ENCODE results near the gene TMEM59L. TPM values are rescaled to one million over a fixed set of nuclear protein-coding genes. Genes with fewer than 3 reads are reported as not detected.
A peak's percentile ranks its signal among the peaks of the same experiment; 100 is the strongest.

The TMEM59L gene
- total RNA-seq, 3 donors from 2014 or later (not counting 1 experiment from before 2014, with no cell fraction given): not detected

DNA sequence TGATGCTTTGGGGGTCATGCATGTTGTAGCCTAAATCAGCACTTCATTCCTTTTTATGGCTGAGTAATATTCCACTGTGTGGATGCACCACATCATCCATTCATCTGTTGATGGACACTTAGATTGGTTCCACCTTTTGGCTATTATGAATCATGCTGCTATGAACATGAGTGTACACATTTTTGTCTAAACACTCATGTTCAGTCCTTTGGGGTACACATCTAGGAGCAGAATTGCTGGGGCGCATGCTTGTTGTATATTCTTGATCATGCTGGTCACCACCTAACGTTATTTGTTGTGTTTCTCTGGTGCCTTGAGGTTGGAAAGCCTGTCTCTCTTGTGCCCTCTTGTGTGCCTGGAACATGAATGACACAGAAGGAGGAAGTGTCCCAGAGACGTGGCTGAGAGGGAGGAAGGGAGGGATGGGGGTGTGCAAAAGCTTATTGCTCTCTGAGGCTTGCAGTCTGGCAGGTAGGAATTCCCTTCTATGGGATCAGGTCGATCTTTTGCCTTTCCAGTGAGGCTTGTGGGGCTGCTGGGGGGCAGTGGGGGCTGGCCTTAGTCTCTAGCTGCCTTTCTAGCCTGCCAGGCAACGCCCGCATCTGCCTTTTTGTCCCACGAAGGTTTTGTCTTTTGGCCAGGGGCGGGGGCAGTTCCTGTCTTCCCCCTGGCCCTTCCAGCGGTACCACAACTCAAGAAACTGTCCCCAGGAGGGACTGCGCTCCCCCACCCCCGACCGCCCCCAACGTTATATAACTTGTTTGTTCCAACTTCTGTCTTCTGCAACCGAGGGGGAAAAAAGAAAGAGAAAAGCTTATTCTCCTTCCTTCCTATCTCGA, 31.7 kb downstream of the TMEM59L start:
- peak in 1 of 3 donors; percentile 43 for ATAC-seq
- H3K4me1 ChIP-seq (ENCODE audit: control insufficient read depth, insufficient read depth, low read length): peaks cover 22% of the 10 kb centered on the region
- no peaks in the 10 kb centered on the region for H3K36me3 ChIP-seq (ENCODE audit: control insufficient read depth, insufficient read depth, low read length)
- no peak for DNase-seq
- H3K4me3 Mint-ChIP-seq: no peak overlapping the region
- 33% methylated on average over 12 of the region's 15 CpGs for WGBS (ENCODE audit: insufficient coverage)
- H3K36me3 Mint-ChIP-seq: no peaks in the 10 kb centered on the region
- no peaks in the 10 kb centered on the region for H3K27me3 ChIP-seq (ENCODE audit: control insufficient read depth, insufficient read depth, low read length)
- no peaks in the 10 kb centered on the region for H3K9me3 Mint-ChIP-seq
- TF ChIP-seq, protein P1, sequence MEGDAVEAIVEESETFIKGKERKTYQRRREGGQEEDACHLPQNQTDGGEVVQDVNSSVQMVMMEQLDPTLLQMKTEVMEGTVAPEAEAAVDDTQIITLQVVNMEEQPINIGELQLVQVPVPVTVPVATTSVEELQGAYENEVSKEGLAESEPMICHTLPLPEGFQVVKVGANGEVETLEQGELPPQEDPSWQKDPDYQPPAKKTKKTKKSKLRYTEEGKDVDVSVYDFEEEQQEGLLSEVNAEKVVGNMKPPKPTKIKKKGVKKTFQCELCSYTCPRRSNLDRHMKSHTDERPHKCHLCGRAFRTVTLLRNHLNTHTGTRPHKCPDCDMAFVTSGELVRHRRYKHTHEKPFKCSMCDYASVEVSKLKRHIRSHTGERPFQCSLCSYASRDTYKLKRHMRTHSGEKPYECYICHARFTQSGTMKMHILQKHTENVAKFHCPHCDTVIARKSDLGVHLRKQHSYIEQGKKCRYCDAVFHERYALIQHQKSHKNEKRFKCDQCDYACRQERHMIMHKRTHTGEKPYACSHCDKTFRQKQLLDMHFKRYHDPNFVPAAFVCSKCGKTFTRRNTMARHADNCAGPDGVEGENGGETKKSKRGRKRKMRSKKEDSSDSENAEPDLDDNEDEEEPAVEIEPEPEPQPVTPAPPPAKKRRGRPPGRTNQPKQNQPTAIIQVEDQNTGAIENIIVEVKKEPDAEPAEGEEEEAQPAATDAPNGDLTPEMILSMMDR (IDR thresholded peaks at IDR 0.05): no peak
- H3K27ac Mint-ChIP-seq: no peak overlapping the region
- no peaks in the 10 kb centered on the region for H3K9me3 ChIP-seq (ENCODE audit: control insufficient read depth, insufficient read depth, low read length)
- intact Hi-C loops (cut with micrococcal nuclease): no loop called here
- no peaks in the 10 kb centered on the region for H3K27me3 Mint-ChIP-seq (ENCODE audit: low read depth in 2 of 2)
- no peak overlapping the region for H3K27ac ChIP-seq (ENCODE audit: low read length)
- H3K4me1 Mint-ChIP-seq: peaks cover 14 to 20% of the 10 kb centered on the region in 2 donors
- H3K4me3 ChIP-seq (ENCODE audit: low read length): no peak overlapping the region

DNA sequence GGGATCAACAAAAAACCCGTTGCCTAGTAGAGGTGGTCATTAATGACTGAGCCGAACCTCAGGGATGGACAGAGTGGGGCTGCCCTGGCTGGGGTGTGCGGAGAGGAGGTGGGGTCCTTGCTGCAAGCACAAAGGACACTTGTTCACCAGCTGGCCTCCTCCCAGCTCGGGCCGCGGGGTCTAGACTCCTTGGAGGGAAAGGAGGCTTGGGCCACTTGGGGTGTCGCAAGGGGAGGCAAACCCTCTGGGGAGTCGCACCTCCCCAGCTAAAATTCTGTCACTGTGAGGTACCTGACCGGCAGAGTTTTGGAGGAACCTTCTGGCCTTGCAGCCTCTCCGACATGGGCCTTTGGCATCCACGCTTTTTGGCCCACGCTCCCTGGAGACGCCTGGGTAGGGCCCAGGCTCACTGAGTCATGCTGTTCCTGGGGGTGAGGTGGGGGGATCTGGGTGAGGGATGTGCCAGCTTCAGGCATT, 32.4 kb downstream of the TMEM59L start:
- H3K27ac ChIP-seq (ENCODE audit: low read length): no peak overlapping the region
- Mint-ChIP-seq H3K27me3 (ENCODE audit: low read depth in 2 of 2) (no peaks in the 10 kb centered on the region), H3K9me3 (no peaks in the 10 kb centered on the region), H3K4me1 (peaks cover 20 to 27% of the 10 kb centered on the region in 2 donors), H3K4me3 (no peak overlapping the region), H3K36me3 (no peaks in the 10 kb centered on the region), H3K27ac (no peak overlapping the region)
- ATAC-seq: no peak
- H3K27me3 ChIP-seq (ENCODE audit: control insufficient read depth, insufficient read depth, low read length): no peaks in the 10 kb centered on the region
- H3K4me1 ChIP-seq (ENCODE audit: control insufficient read depth, insufficient read depth, low read length): peaks cover 29% of the 10 kb centered on the region
- H3K4me3 ChIP-seq (ENCODE audit: low read length): no peak overlapping the region
- TF ChIP-seq, protein P1 (IDR thresholded peaks at IDR 0.05): no peak
- WGBS (ENCODE audit: insufficient coverage): 71% methylated on average over 13 of the region's 13 CpGs
- DNase-seq: no peak
- no peaks in the 10 kb centered on the region for H3K9me3 ChIP-seq (ENCODE audit: control insufficient read depth, insufficient read depth, low read length)
- H3K36me3 ChIP-seq (ENCODE audit: control insufficient read depth, insufficient read depth, low read length): no peaks in the 10 kb centered on the region
- intact Hi-C loops (cut with micrococcal nuclease): no loop called here

DNA sequence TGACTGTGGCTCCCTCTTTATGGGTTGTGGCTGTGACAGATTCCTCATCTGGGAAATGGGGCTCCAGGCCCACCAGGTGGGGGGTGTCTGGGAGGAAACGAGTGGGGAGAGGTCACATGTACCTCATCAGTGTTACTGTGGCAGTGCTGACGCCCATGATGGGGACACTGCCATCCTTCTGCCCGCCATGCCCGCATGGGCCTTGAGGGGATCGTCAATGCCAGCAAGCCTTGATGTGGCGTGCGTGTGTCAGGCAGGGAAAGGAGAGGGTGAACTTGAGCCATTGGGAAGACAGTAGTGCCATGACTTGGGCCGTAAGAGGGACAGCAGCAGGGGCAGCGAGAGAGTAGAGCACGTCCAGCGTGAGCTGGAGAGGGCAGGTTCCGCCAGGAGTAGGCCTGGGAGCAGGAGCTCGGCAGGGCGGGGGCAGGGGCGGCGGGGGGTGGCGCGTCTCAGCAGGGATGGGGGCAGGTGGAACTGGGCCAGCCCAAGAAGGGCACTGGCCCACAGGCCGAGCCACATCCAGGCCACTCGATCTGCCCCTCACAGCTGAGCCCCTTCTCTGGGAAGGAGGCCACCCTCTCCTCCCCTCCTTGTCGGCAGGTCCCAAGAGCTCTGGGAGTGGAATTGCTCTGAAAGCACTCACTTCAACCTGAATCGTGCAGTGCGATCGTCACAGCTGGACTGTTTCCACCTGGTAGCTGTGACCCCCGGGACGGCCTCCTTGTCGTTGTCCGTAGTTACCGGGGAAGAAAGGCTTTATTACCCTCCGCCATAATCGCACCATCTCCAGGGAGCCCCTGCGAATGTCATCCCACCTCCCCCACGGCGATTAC, 34.1 kb downstream of the TMEM59L start:
- H3K4me3 Mint-ChIP-seq: no peak overlapping the region
- TF ChIP-seq, protein P1 (IDR thresholded peaks at IDR 0.05): no peak
- H3K36me3 Mint-ChIP-seq: no peaks in the 10 kb centered on the region
- Histone ChIP-seq H3K36me3 (ENCODE audit: control insufficient read depth, insufficient read depth, low read length) (no peaks in the 10 kb centered on the region), H3K4me1 (ENCODE audit: control insufficient read depth, insufficient read depth, low read length) (peaks cover 37% of the 10 kb centered on the region), H3K4me3 (ENCODE audit: low read length) (no peak overlapping the region), H3K9me3 (ENCODE audit: control insufficient read depth, insufficient read depth, low read length) (no peaks in the 10 kb centered on the region), H3K27me3 (ENCODE audit: control insufficient read depth, insufficient read depth, low read length) (no peaks in the 10 kb centered on the region), H3K27ac (ENCODE audit: low read length) (no peak overlapping the region)
- H3K4me1 Mint-ChIP-seq: peaks cover 21 to 37% of the 10 kb centered on the region in 2 donors
- H3K27me3 Mint-ChIP-seq (ENCODE audit: low read depth in 2 of 2): no peaks in the 10 kb centered on the region
- intact Hi-C loops (cut with micrococcal nuclease): no loop called here
- WGBS (ENCODE audit: insufficient coverage): 97% methylated on average over 33 of the region's 34 CpGs
- ATAC-seq (no peak), DNase-seq (no peak)
- H3K9me3 Mint-ChIP-seq: no peaks in the 10 kb centered on the region
- H3K27ac Mint-ChIP-seq: no peak overlapping the region

All from natural killer cell (primary cell).